HCT116 (cell line): ENCODE data around the gene SPOCD1. TPM values are rescaled to one million over a fixed set of nuclear protein-coding genes. Genes with fewer than 3 reads are reported as not detected.

Experiments
- ATAC-seq: fragments of 200-7000 bp; cut with Tn5 transposase; 2 replicates; pipeline ENCODE4 v1.9.1; 2020; ENCODE audit warnings: mild to moderate bottlenecking, moderate library complexity
- BruUV-seq: library from RNA; stranded (reverse); fragments of 400-500 nt; replicated peaks from 2 replicates; lab custom pipeline; 2021; lab: Mats Ljungman, UMichigan
- CTCF ChIA-PET: fragments of 300-600 bp; sonication (Branson Sonifier 250); formaldehyde crosslinking; loops from one replicate; lab custom pipeline; 2021; ENCODE audit warnings: antibody characterized with exemption; lab: Charles Lee
- POLR2A ChIA-PET: fragments of 300-600, 350-600 bp; sonication (Branson Sonifier 250); formaldehyde crosslinking; loops from one replicate; lab custom pipeline; 2021; ENCODE audit warnings: antibody characterized with exemption; lab: Charles Lee
- RAD21 ChIA-PET, 2 experiments: fragments of 300-600 bp; sonication (Branson Sonifier 250); formaldehyde crosslinking; loops; one replicate each; lab custom pipeline; 2023; ENCODE audit warnings: low total read pairs in 2 of 2; ENCODE audit not compliant: uncharacterized antibody in 2 of 2, unreplicated experiment in 2 of 2, low non-redundant PET in 1 of 2; lab: Charles Lee
- DNase-seq: peaks from one replicate; pipeline ENCODE4 v3.0.0-alpha.2; 2010; ENCODE audit warnings: low read depth, low spot score
- H2AFZ ChIP-seq: fragments of 200-600 bp; shearing (Covaris generic), sonication (generic); 2 replicates; pipeline ENCODE4 v1.6.1; 2017; ENCODE audit warnings: low read depth, mixed run types, mixed read lengths, antibody characterized with exemption, low read length; ENCODE audit not compliant: poor library complexity, severe bottlenecking
- H3K27ac ChIP-seq: 2 replicates; pipeline ENCODE4 v1.5.1; 2012; ENCODE audit warnings: low read depth, low read length
- H3K27me3 ChIP-seq: fragments of 200-600 bp; sonication (generic); 2 replicates; pipeline ENCODE4 v1.6.1; 2016; ENCODE audit warnings: mixed run types, low read length, mixed read lengths; ENCODE audit not compliant: insufficient read depth
- H3K36me3 ChIP-seq, 2 experiments: fragments of 200-500 bp in 1 of 2; fragments of 200-600 bp in 1 of 2; sonication (Bioruptor generic) in 1 of 2; sonication (generic) in 1 of 2; 2 replicates each; pipeline versions ENCODE4 v1.5.1 to v1.6.1; 2014 to 2016; ENCODE audit warnings: low read length in 2 of 2, inconsistent platforms in 1 of 2, mixed read lengths in 1 of 2, mixed run types in 1 of 2; ENCODE audit not compliant: insufficient read depth in 2 of 2, control insufficient read depth in 1 of 2
- H3K4me1 ChIP-seq, 2 experiments: fragments of 200-600 bp in 1 of 2; sonication (generic) in 1 of 2; 2 replicates each; pipeline versions ENCODE4 v1.5.1 to v1.6.1; 2012 to 2017; ENCODE audit warnings: low read length in 2 of 2, inconsistent platforms in 1 of 2, mild to moderate bottlenecking in 1 of 2, mixed read lengths in 1 of 2, mixed run types in 1 of 2, moderate library complexity in 1 of 2; ENCODE audit not compliant: insufficient read depth in 2 of 2, control insufficient read depth in 1 of 2
- H3K4me2 ChIP-seq: fragments of 200-600 bp; sonication (generic); 2 replicates; pipeline ENCODE4 v1.6.1; 2017; ENCODE audit warnings: mixed run types, low read length, mixed read lengths
- H3K4me3 ChIP-seq, 2 experiments: fragments of 200-600 bp in 1 of 2; sonication (generic) in 1 of 2; replicated peaks in 1 of 2; 2 replicates each; pipeline ENCODE4 v1.5.1; 2011 to 2016; ENCODE audit warnings: low read length in 2 of 2, control low read depth in 1 of 2, low read depth in 1 of 2, mild to moderate bottlenecking in 1 of 2, mixed read lengths in 1 of 2, mixed run types in 1 of 2
- H3K79me2 ChIP-seq: fragments of 200-600 bp; sonication (generic); 2 replicates; pipeline ENCODE4 v1.6.1; 2017; ENCODE audit warnings: mild to moderate bottlenecking, mixed run types, low read length, moderate library complexity, mixed read lengths; ENCODE audit not compliant: insufficient read depth
- H3K9ac ChIP-seq: fragments of 200-600 bp; sonication (generic); 2 replicates; pipeline ENCODE4 v1.6.1; 2016; ENCODE audit warnings: low read length, mixed read lengths
- H3K9me2 ChIP-seq: fragments of 200-600 bp; sonication (generic), shearing (Covaris generic); 2 replicates; pipeline ENCODE4 v1.6.1; 2017; ENCODE audit warnings: mixed run types, mild to moderate bottlenecking, moderate library complexity; ENCODE audit not compliant: insufficient read depth
- H3K9me3 ChIP-seq, 2 experiments: fragments of 200-500 bp in 1 of 2; fragments of 200-600 bp in 1 of 2; sonication (Bioruptor generic) in 1 of 2; sonication (generic) in 1 of 2; 2 replicates each; pipeline ENCODE4 v1.6.1; 2014 to 2017; ENCODE audit warnings: low read length in 2 of 2, mixed read lengths in 2 of 2, inconsistent platforms in 1 of 2, low read depth in 1 of 2, mild to moderate bottlenecking in 1 of 2, mixed run types in 1 of 2, moderate library complexity in 1 of 2; ENCODE audit not compliant: control insufficient read depth in 1 of 2, insufficient read depth in 1 of 2
- H4K20me1 ChIP-seq: fragments of 200-600 bp; sonication (generic), shearing (Covaris generic); 2 replicates; pipeline ENCODE4 v1.6.1; 2017; ENCODE audit warnings: mixed run types, mild to moderate bottlenecking, moderate library complexity; ENCODE audit not compliant: insufficient read depth
- CEBPB ChIP-seq: IDR thresholded peaks from 2 replicates; pipeline ENCODE4 v1.6.1; 2012; ENCODE audit warnings: low read depth
- ELF1 ChIP-seq: IDR thresholded peaks from 2 replicates; pipeline ENCODE4 v1.6.1; 2012; ENCODE audit warnings: low read depth, borderline replicate concordance
- EZH2 ChIP-seq: fragments of 200-600 bp; sonication (generic); IDR thresholded peaks from 2 replicates; pipeline ENCODE4 v1.6.1; 2017; ENCODE audit warnings: antibody characterized with exemption, mixed run types
- JUND ChIP-seq: IDR thresholded peaks from 2 replicates; pipeline ENCODE4 v1.6.1; 2012
- RAD21 ChIP-seq: IDR thresholded peaks from 2 replicates; pipeline ENCODE4 v1.6.1; 2012; ENCODE audit warnings: low read depth, mild to moderate bottlenecking
- SIN3A ChIP-seq: IDR thresholded peaks from 2 replicates; pipeline ENCODE4 v1.6.1; 2012; ENCODE audit warnings: low read depth
- SP1 ChIP-seq: IDR thresholded peaks from 2 replicates; pipeline ENCODE4 v1.6.1; 2012; ENCODE audit warnings: low read depth
- TCF7L2 ChIP-seq: IDR thresholded peaks from 2 replicates; pipeline ENCODE4 v1.7.0; 2011; ENCODE audit warnings: borderline replicate concordance, inconsistent platforms; ENCODE audit not compliant: insufficient read depth, insufficient read length; ENCODE audit errors: extremely low read depth
- YY1 ChIP-seq: IDR thresholded peaks from 2 replicates; pipeline ENCODE4 v1.6.1; 2011; ENCODE audit warnings: low read length, low read depth, moderate library complexity, mild to moderate bottlenecking; ENCODE audit not compliant: insufficient replicate concordance; ENCODE audit errors: extremely low read depth
- intact Hi-C: fragments of 100-400 bp; cut with micrococcal nuclease; formaldehyde crosslinking; loops from 2 replicates; pipeline ENCODE4 v1.10.0; 2022
- total RNA-seq: library from RNA; stranded (reverse); gene quantifications from one replicate; pipeline ENCODE4 v1.2.1, GENCODE V29; 2021; ENCODE audit not compliant: unreplicated experiment
- TF ChIP-seq, protein P1 (sequence below), 3 experiments: fragments of 200-600 bp in 1 of 3; sonication (generic) in 1 of 3; IDR thresholded peaks in 2 of 3; conservative IDR thresholded peaks in 1 of 3; 2 replicates each; pipeline ENCODE4 v1.5.1; 2012 to 2017; ENCODE audit warnings: low read depth in 2 of 3, low read length in 2 of 3, antibody characterized with exemption in 1 of 3, borderline replicate concordance in 1 of 3, control low read depth in 1 of 3, mild to moderate bottlenecking in 1 of 3, mixed read lengths in 1 of 3, mixed run types in 1 of 3, moderate library complexity in 1 of 3; ENCODE audit not compliant: insufficient read depth in 1 of 3

The SPOCD1 gene
- total RNA-seq, 1 experiment from 2014 or later: 5.0 TPM

DNA sequence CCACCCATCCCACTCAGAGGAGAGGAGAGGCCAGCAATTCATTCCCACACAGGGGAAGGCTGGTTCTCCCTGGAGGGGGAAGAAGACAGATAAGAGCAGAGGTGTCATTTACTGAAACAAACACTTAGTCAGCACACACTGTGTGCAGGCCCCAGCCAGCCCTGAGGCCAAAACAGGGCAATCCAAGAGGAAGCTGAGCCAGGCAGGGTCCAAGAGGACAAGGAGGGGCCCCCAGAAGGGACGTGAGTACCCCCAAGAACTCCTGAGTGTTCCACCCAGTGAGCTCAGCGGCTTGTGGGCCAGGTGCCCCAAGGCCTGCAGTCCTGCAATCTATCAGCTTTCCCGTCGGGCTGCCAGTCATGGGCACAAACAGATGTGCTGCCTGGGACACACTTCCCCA, 67.5 kb downstream of the SPOCD1 start:
- no peak overlapping the region for H3K27ac ChIP-seq
- no peaks in the 10 kb centered on the region for H3K9me3 ChIP-seq
- intact Hi-C loops: no loop called here
- no peak overlapping the region for H2AFZ ChIP-seq
- TF ChIP-seq JUND (no peak), SP1 (no peak), EZH2 (no peak), YY1 (no peak), ELF1 (no peak), RAD21 (no peak), TCF7L2 (no peak), CEBPB (no peak), SIN3A (no peak)
- TF ChIP-seq, protein P1, sequence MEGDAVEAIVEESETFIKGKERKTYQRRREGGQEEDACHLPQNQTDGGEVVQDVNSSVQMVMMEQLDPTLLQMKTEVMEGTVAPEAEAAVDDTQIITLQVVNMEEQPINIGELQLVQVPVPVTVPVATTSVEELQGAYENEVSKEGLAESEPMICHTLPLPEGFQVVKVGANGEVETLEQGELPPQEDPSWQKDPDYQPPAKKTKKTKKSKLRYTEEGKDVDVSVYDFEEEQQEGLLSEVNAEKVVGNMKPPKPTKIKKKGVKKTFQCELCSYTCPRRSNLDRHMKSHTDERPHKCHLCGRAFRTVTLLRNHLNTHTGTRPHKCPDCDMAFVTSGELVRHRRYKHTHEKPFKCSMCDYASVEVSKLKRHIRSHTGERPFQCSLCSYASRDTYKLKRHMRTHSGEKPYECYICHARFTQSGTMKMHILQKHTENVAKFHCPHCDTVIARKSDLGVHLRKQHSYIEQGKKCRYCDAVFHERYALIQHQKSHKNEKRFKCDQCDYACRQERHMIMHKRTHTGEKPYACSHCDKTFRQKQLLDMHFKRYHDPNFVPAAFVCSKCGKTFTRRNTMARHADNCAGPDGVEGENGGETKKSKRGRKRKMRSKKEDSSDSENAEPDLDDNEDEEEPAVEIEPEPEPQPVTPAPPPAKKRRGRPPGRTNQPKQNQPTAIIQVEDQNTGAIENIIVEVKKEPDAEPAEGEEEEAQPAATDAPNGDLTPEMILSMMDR (IDR thresholded peaks at IDR 0.05 in 2 of 3, conservative IDR thresholded peaks at IDR 0.05 in 1 of 3; ENCODE audit: borderline replicate concordance in 1 of 3, insufficient read depth in 1 of 3, low read depth in 2 of 3, low read length in 2 of 3): no peak
- no peaks in the 10 kb centered on the region for H3K36me3 ChIP-seq
- H3K27me3 ChIP-seq: no peaks in the 10 kb centered on the region
- CTCF ChIA-PET: interaction anchor here (1.0 kb wide), 1 partner anchor 15 kb away, joined by 4 read pairs; no protein-coding TSS in a partner anchor
- no peak overlapping the region for H3K9ac ChIP-seq
- H3K4me1 ChIP-seq: peaks cover 7 to 14% of the 10 kb centered on the region in 2 experiments
- POLR2A ChIA-PET: no interaction called here
- ATAC-seq (no peak), DNase-seq (no peak)
- no peak overlapping the region for H3K4me2 ChIP-seq
- H3K79me2 ChIP-seq: no peaks in the 10 kb centered on the region
- BruUV-seq: no TSS peak
- H3K9me2 ChIP-seq: no peaks in the 10 kb centered on the region
- RAD21 ChIA-PET: no interaction called here
- no peak overlapping the region for H3K4me3 ChIP-seq
- H4K20me1 ChIP-seq: no peaks in the 10 kb centered on the region
